Activated naive CD4-positive, alpha-beta T cell treated with anti-CD3 and anti-CD28 coated beads for 36 hours (primary cell): Measurements from ENCODE around the gene MAB21L3. TPM values are rescaled to one million over a fixed set of nuclear protein-coding genes. Genes with fewer than 3 reads are reported as not detected.

Experiments
- CTCF ChIA-PET: fragments of 350-600 bp; sonication (Branson Sonifier 250); formaldehyde crosslinking; loops from one replicate; lab custom pipeline; 2021; ENCODE audit warnings: antibody characterized with exemption; lab: Charles Lee
- DNase-seq: peaks from one replicate; pipeline ENCODE4 v3.0.0-alpha.2; 2020
- H3K27ac Mint-ChIP-seq: one replicate; pipeline ENCODE4 v1.8.0; 2021; ENCODE audit warnings: mild to moderate bottlenecking, mixed read lengths
- H3K27me3 Mint-ChIP-seq: one replicate; pipeline ENCODE4 v1.8.0; 2021; ENCODE audit warnings: low read depth, mixed read lengths
- H3K36me3 Mint-ChIP-seq: one replicate; pipeline ENCODE4 v1.8.0; 2021; ENCODE audit warnings: low read depth, mixed read lengths
- H3K4me1 Mint-ChIP-seq: one replicate; pipeline ENCODE4 v1.8.0; 2021; ENCODE audit warnings: low read depth, mixed read lengths
- H3K4me3 Mint-ChIP-seq: one replicate; pipeline ENCODE4 v1.8.0; 2021; ENCODE audit warnings: mild to moderate bottlenecking, moderate library complexity, mixed read lengths
- H3K9me3 Mint-ChIP-seq: one replicate; pipeline ENCODE4 v1.8.0; 2021; ENCODE audit warnings: mixed read lengths
- intact Hi-C: fragments of 100-400 bp; cut with micrococcal nuclease; formaldehyde crosslinking; loops from one replicate; pipeline ENCODE4 v1.15.1; 2023
- total RNA-seq, 2 experiments: library from RNA; stranded (reverse); gene quantifications; one replicate each; pipeline ENCODE4 v1.2.3, GENCODE V29; 2021

The MAB21L3 gene
- total RNA-seq, 2 experiments from 2014 or later: not detected

DNA sequence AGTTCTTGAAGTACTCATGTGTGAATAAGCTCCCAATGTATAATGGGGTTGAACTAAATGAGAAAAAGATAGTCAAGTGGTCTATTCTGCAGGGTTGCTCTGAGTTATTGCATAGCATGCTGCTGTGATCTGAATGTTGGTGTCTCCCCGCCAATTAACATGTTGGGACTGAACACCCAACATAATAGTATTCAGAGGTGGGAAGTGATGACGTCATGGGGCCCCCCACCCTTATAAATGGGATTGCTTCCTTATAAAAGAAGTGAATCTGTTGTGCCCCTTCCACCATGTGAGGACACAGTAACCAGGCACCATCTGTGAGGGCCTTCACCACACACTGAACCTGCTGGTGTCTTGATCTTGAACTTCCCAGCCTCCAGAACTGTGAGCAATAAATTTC, 50.2 kb downstream of the MAB21L3 start:
- DNase-seq: no peak
- H3K27me3 Mint-ChIP-seq: no peaks in the 10 kb centered on the region
- no peak overlapping the region for H3K4me3 Mint-ChIP-seq
- no peaks in the 10 kb centered on the region for H3K36me3 Mint-ChIP-seq
- no peaks in the 10 kb centered on the region for H3K4me1 Mint-ChIP-seq
- intact Hi-C loops: no loop called here
- CTCF ChIA-PET: interaction anchor here (1.6 kb wide), 1 partner anchor 22 kb away, joined by 6 read pairs; no protein-coding TSS in a partner anchor
- H3K27ac Mint-ChIP-seq: no peak overlapping the region
- H3K9me3 Mint-ChIP-seq: peaks cover 7% of the 10 kb centered on the region

DNA sequence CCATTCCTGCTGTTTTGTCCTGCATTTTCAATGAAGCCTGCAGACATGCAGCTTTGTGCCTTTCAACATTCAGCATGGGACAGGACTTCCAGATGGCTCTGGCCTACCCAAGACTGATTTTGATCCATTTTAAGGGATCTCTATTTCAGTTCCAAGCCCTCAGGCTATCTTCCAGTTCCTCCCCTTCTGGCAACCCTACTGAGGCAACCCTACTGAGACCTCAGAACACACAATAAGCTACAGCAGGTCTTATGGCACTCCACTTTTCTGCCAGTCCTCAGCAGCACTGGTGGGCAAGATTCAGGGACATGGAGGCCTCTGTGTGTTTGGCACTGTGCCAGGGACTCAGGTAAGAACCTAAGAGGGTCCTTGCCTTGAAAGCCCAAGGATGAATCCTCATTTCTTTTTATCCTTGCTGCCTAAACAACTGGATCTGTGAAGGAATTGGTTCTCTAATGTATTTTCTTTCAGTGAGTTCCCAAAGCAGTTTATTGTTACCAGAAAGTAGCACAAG, 50.7 kb downstream of the MAB21L3 start:
- CTCF ChIA-PET: interaction anchor here (1.6 kb wide), 1 partner anchor 23 kb away, joined by 6 read pairs; no protein-coding TSS in a partner anchor
- Mint-ChIP-seq H3K9me3 (peaks cover 7% of the 10 kb centered on the region), H3K4me1 (no peaks in the 10 kb centered on the region), H3K4me3 (no peak overlapping the region), H3K27me3 (no peaks in the 10 kb centered on the region), H3K27ac (no peak overlapping the region), H3K36me3 (no peaks in the 10 kb centered on the region)
- no peak for DNase-seq
- intact Hi-C loops: no loop called here

DNA sequence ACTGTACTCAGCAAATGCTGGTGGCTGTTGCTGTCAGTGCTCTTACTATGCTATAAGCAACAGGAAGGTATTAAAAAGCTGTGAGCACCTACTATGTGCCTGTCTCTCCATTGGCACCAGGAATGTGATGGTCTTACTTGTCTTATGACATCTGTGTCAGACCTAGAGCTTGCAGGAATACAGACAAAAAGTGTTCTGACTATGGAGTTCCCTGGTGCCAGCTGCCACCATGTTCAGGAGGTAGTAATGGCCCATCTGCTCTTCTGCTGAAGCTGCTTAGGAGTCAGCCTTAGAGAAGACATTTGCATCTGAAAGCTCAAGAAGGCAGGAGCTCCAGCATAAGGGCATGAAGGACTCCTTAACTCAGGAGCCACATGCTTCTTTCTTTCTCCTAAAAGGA, 52.3 kb downstream of the MAB21L3 start:
- peaks cover 4% of the 10 kb centered on the region for H3K9me3 Mint-ChIP-seq
- H3K4me3 Mint-ChIP-seq: no peak overlapping the region
- CTCF ChIA-PET: interaction anchor here (1.0 to 1.1 kb wide), 2 partner anchors 23 to 24 kb away, joined by 5 read pairs; no protein-coding TSS in a partner anchor

DNA sequence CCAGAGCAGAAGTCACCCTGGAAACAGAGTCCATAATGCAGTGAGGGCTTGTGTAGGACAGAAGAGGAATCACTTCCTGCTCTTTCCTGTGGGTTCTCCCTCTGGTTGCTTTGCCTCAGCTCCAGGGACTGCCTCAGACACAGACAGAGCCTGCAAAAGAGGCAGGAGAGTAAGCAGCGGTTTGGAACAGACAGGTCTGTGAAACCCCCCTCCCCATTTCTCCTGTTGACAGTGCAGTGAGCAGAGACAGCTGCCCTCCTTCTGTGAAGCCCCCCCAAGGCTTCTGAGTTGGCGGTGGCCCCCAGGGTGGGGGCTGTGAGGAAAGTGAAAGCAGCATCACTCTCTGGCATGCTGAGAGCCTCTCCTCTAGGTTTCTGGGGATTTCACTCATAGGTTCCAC, 53.0 kb downstream of the MAB21L3 start:
- no peaks in the 10 kb centered on the region for H3K36me3 Mint-ChIP-seq

More for the DNA sequence above, 52.3 kb downstream of the MAB21L3 start:
- Mint-ChIP-seq H3K27ac (no peak overlapping the region), H3K27me3 (no peaks in the 10 kb centered on the region), H3K4me1 (peaks cover under 1% of the 10 kb centered on the region), H3K36me3 (no peaks in the 10 kb centered on the region)
- intact Hi-C loops: no loop called here
- no peak for DNase-seq

DNA sequence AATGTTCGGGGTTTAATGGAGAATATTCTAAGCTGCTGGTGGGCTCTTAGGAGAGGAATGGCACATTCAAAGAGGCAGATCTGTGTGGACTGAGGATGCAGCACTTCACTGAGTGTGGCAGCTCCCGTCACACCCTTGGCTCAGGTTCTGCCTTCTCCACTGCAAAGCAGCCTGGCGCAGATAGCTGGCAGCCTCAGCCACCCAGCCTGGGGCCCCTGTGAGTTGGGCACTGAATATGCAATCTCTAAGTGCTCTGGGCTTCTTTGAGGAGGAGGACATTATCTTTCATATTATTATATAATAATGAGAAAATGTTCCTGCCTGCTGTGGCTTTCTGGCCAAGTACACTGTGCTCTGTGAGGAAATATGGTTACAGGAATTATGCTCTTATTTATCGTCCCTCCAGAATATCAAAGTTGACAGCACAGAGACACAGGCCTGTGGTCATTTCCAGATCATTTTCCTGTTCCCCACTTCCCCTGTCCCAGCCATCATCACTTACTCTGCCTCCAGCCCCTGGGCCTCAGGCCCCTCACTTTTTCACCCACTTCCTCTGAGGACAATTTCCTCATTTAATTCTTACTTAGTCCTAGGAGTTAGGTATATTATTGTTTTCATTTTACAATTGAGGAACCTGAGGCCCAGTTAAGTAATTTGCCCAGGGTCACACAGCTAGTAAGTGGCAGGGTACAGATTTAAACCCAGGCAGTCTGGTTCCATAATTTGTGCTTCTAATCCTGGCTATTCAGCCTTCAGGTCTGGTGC, 53.6 kb downstream of the MAB21L3 start:
- H3K4me3 Mint-ChIP-seq: no peak overlapping the region
- no peaks in the 10 kb centered on the region for H3K27me3 Mint-ChIP-seq
- H3K4me1 Mint-ChIP-seq: peaks cover 8% of the 10 kb centered on the region
- peaks cover 2% of the 10 kb centered on the region for H3K9me3 Mint-ChIP-seq
- intact Hi-C loops: no loop called here
- H3K36me3 Mint-ChIP-seq: no peaks in the 10 kb centered on the region
- CTCF ChIA-PET: interaction anchor here (1.1 to 2.7 kb wide), 3 partner anchors 25 to 334 kb away, joined by 5 to 22 read pairs (median 8); no protein-coding TSS in a partner anchor
- H3K27ac Mint-ChIP-seq: no peak overlapping the region
- no peak for DNase-seq

More for the DNA sequence above, 53.0 kb downstream of the MAB21L3 start:
- Mint-ChIP-seq H3K27ac (no peak overlapping the region), H3K27me3 (no peaks in the 10 kb centered on the region), H3K9me3 (peaks cover 2% of the 10 kb centered on the region), H3K4me1 (peaks cover 7% of the 10 kb centered on the region), H3K4me3 (no peak overlapping the region)
- no peak for DNase-seq
- intact Hi-C loops: no loop called here
- CTCF ChIA-PET: interaction anchor here (1.1 kb wide), 1 partner anchor 25 kb away, joined by 5 read pairs; no protein-coding TSS in a partner anchor

GRCh38 chr1:116165572-116165971, 54.4 kb downstream of the MAB21L3 start:
- no peak overlapping the region for H3K4me3 Mint-ChIP-seq

DNA sequence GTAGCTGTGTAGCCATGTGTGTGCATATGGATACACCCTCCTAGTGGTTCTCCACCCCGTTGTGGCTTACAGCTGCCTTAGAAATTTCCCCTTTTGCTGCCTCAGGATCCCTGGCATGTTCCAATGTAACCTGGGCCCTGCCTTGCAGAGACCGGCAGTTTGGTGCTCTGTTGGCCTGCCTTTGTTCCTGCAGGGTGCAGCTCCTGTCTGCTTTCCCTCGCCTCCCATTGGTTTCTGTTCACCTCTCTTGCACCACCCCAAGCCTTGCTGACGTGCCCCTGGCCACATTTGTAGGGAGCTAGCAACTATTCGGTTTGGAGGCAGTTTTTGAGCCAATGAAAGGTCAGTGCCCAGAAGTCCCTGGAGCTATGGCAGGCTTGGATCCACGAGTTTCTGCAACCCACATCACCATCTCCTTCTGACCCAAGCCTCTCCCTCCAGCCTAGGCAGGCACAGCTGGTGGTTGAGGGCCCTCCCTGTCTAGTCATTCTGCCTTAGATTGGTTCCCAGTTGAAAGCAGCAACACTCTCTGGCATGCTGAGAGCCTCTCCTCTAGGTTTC, 54.9 kb downstream of the MAB21L3 start:
- DNase-seq: no peak
- peaks cover 2% of the 10 kb centered on the region for H3K9me3 Mint-ChIP-seq
- H3K4me3 Mint-ChIP-seq: no peak overlapping the region
- no peaks in the 10 kb centered on the region for H3K27me3 Mint-ChIP-seq
- no peaks in the 10 kb centered on the region for H3K36me3 Mint-ChIP-seq
- peaks cover 8% of the 10 kb centered on the region for H3K4me1 Mint-ChIP-seq
- CTCF ChIA-PET: interaction anchor here (1.2 to 3.3 kb wide), 7 partner anchors 9 to 333 kb away, joined by 3 to 23 read pairs (median 8); no protein-coding TSS in a partner anchor
- H3K27ac Mint-ChIP-seq: no peak overlapping the region
- intact Hi-C loops: no loop called here

More at GRCh38 chr1:116165572-116165971, 54.4 kb downstream of the MAB21L3 start:
- CTCF ChIA-PET: interaction anchor here (1.5 to 3.3 kb wide), 5 partner anchors 9 to 333 kb away, joined by 3 to 23 read pairs (median 8); no protein-coding TSS in a partner anchor
- Mint-ChIP-seq H3K9me3 (peaks cover 2% of the 10 kb centered on the region), H3K4me1 (peaks cover 8% of the 10 kb centered on the region), H3K27me3 (no peaks in the 10 kb centered on the region), H3K36me3 (no peaks in the 10 kb centered on the region), H3K27ac (no peak overlapping the region)
- DNase-seq: no peak
- intact Hi-C loops: no loop called here

GRCh38 chr1:116166655-116167054, 55.5 kb downstream of the MAB21L3 start:
- intact Hi-C loops: no loop called here
- Mint-ChIP-seq H3K4me3 (no peak overlapping the region), H3K27me3 (no peaks in the 10 kb centered on the region), H3K9me3 (peaks cover 2% of the 10 kb centered on the region), H3K4me1 (peaks cover 8% of the 10 kb centered on the region), H3K36me3 (no peaks in the 10 kb centered on the region), H3K27ac (no peak overlapping the region)
- CTCF ChIA-PET: interaction anchor here (1.2 to 3.3 kb wide), 7 partner anchors 10 to 332 kb away, joined by 3 to 23 read pairs (median 8); no protein-coding TSS in a partner anchor
- no peak for DNase-seq

DNA sequence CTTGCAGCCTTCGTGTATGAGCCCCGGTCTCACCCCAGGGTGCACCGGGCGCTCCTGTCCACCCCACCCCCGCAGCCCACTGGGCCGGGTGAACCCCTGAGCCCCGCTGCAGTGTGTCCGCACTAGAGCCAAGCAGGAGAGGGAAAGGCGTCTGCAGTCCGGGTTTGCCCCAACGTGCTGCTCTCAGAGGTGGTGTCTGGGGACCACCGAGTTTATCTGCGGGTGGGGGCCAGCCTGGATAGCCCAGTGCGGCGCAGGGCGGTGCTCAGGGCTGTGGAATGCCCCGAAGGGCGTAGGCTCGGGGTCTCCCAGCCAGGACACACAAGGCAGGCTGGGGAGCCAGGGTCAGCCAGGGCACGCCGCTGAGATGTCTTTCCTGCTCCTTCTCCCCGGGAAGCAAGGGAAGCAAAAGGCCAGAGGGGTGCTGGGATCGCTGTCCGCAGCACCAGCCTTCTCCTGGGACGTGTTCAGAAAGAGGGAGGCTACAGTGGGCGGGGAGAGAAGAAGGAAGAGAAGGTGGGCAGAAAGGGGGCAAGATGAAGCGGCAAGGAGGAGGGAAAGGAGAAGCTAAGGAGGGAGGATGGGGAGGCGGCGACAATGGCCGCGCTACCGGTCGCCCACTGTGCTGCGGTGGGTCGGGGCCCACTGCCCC, 56.6 kb downstream of the MAB21L3 start:
- H3K4me1 Mint-ChIP-seq: peaks cover 8% of the 10 kb centered on the region
- CTCF ChIA-PET: interaction anchor here (0.6 to 3.3 kb wide), 9 partner anchors 16 to 461 kb away, joined by 3 to 36 read pairs (median 3); no protein-coding TSS in a partner anchor
- no peaks in the 10 kb centered on the region for H3K36me3 Mint-ChIP-seq
- H3K9me3 Mint-ChIP-seq: no peaks in the 10 kb centered on the region
- no peaks in the 10 kb centered on the region for H3K27me3 Mint-ChIP-seq
- peak overlapping the region; percentile 74 for H3K4me3 Mint-ChIP-seq
- intact Hi-C loops: loop anchor here (1.0 to 2.0 kb wide), 3 partner anchors 15 to 209 kb away; no protein-coding TSS in a partner anchor
- no peak overlapping the region for H3K27ac Mint-ChIP-seq
- DNase-seq: no peak

GRCh38 chr1:116168277-116169032, 57.3 kb downstream of the MAB21L3 start:
- Mint-ChIP-seq H3K27me3 (no peaks in the 10 kb centered on the region), H3K4me1 (peaks cover 8% of the 10 kb centered on the region)
- intact Hi-C loops: loop anchor here (1.0 to 2.0 kb wide), 3 partner anchors 16 to 208 kb away; no protein-coding TSS in a partner anchor

GRCh38 chr1:116169898-116170297, 58.7 kb downstream of the MAB21L3 start:
- intact Hi-C loops: loop anchor here (2.0 kb wide), 1 partner anchor 207 kb away; no protein-coding TSS in a partner anchor
- CTCF ChIA-PET: interaction anchor here (0.6 to 3.1 kb wide), 5 partner anchors 18 to 61 kb away, joined by 3 to 36 read pairs (median 5); no protein-coding TSS in a partner anchor
- DNase-seq: no peak
- Mint-ChIP-seq H3K27ac (no peak overlapping the region), H3K9me3 (no peaks in the 10 kb centered on the region), H3K36me3 (no peaks in the 10 kb centered on the region), H3K27me3 (no peaks in the 10 kb centered on the region), H3K4me3 (no peak overlapping the region), H3K4me1 (peaks cover 8% of the 10 kb centered on the region)

More at GRCh38 chr1:116168277-116169032, 57.3 kb downstream of the MAB21L3 start:
- H3K36me3 Mint-ChIP-seq: no peaks in the 10 kb centered on the region
- peak; percentile 88 for DNase-seq
- H3K9me3 Mint-ChIP-seq: no peaks in the 10 kb centered on the region
- H3K27ac Mint-ChIP-seq: no peak overlapping the region
- peak overlapping the region; percentile 74 for H3K4me3 Mint-ChIP-seq
- CTCF ChIA-PET: interaction anchor here (0.6 to 3.3 kb wide), 18 partner anchors 9 to 461 kb away, joined by 3 to 36 read pairs (median 4); no protein-coding TSS in a partner anchor
